T-helper 2 cell treated with Interferon-gamma antibody and Interleukin-4, amounts not matched to agents 100 ng/mL and 5 ng/mL, for 36 hours (primary cell): ENCODE measurements around the gene KDM4B. TPM values are rescaled to one million over a fixed set of nuclear protein-coding genes. Genes with fewer than 3 reads are reported as not detected.

Source experiments
- intact Hi-C: fragments of 100-400 bp; cut with micrococcal nuclease; formaldehyde crosslinking; loops from one replicate; pipeline ENCODE4 v1.15.1; 2023
- total RNA-seq: library from RNA; stranded (reverse); gene quantifications from 2 replicates; pipeline ENCODE4 v1.2.3, GENCODE V29; 2022

The KDM4B gene
- total RNA-seq, 1 donor from 2014 or later, result 35.0 TPM

GRCh38 chr19:5032101-5032967 lies 63.4 kb downstream of the KDM4B start:
- intact Hi-C loops, result no loop called here

- intact Hi-C loops, result no loop called here
Measured at GRCh38 chr19:5035105-5035761, 66.3 kb downstream of the KDM4B start.

GRCh38 chr19:5035793-5036697 lies 67.1 kb downstream of the KDM4B start:
- intact Hi-C loops, result no loop called here

- intact Hi-C loops, result no loop called here
Measured at GRCh38 chr19:5036698-5037563, 68.0 kb downstream of the KDM4B start.

- intact Hi-C loops, result no loop called here
Measured at GRCh38 chr19:5037936-5038335, 69.0 kb downstream of the KDM4B start.

- intact Hi-C loops, result no loop called here
Measured at GRCh38 chr19:5038631-5039271, 69.8 kb downstream of the KDM4B start.

- intact Hi-C loops, result no loop called here
Measured at GRCh38 chr19:5039642-5040543, 71.0 kb downstream of the KDM4B start.

GRCh38 chr19:5040544-5041167 lies 71.7 kb downstream of the KDM4B start:
- intact Hi-C loops, result no loop called here

- intact Hi-C loops, result no loop called here
Measured at GRCh38 chr19:5041168-5041912, 72.4 kb downstream of the KDM4B start.

- intact Hi-C loops, result no loop called here
Measured at GRCh38 chr19:5041913-5042187, 72.9 kb downstream of the KDM4B start.

- intact Hi-C loops, result no loop called here
Measured at GRCh38 chr19:5042556-5042955, 73.6 kb downstream of the KDM4B start.

- intact Hi-C loops, result loop anchor here (5.0 kb wide), 1 partner anchor 107 kb away; no protein-coding TSS in a partner anchor
Measured at GRCh38 chr19:5045029-5045428, 76.1 kb downstream of the KDM4B start.

GRCh38 chr19:5045956-5046338 lies 77.0 kb downstream of the KDM4B start:
- intact Hi-C loops, result loop anchor here (5.0 kb wide), 1 partner anchor 106 kb away; no protein-coding TSS in a partner anchor

GRCh38 chr19:5046339-5047039 lies 77.6 kb downstream of the KDM4B start:
- intact Hi-C loops, result loop anchor here (5.0 kb wide), 1 partner anchor 106 kb away; no protein-coding TSS in a partner anchor

GRCh38 chr19:5047251-5047935 lies 78.5 kb downstream of the KDM4B start:
- intact Hi-C loops, result loop anchor here (5.0 kb wide), 1 partner anchor 105 kb away; no protein-coding TSS in a partner anchor

- intact Hi-C loops, result loop anchor here (5.0 kb wide), 1 partner anchor 104 kb away; no protein-coding TSS in a partner anchor
Measured at GRCh38 chr19:5048091-5048726, 79.3 kb downstream of the KDM4B start.
